K562 (cell line): ENCODE data around the gene MDM4. TPM values are rescaled to one million over a fixed set of nuclear protein-coding genes. Genes with fewer than 3 reads are reported as not detected.

Experiments used
- ARID2 ChIP-seq: fragments of 450-650 bp; IDR thresholded peaks from 2 replicates; pipeline ENCODE4 v1.6.1; 2017; ENCODE audit warnings: antibody characterized with exemption, mild to moderate bottlenecking
- CCAR2 ChIP-seq: fragments of 200-400 bp; formaldehyde crosslinking; IDR thresholded peaks from 2 replicates; pipeline ENCODE4 v1.6.1; 2017; ENCODE audit warnings: mild to moderate bottlenecking, low read depth, low read length
- E2F5 ChIP-seq: sonication (generic); formaldehyde crosslinking; IDR thresholded peaks from 2 replicates; pipeline ENCODE4 v1.8.0; 2022; ENCODE audit warnings: mild to moderate bottlenecking, missing genetic modification reagents
- ELK3 ChIP-seq: fragments of 450-650 bp; formaldehyde crosslinking; IDR thresholded peaks from 2 replicates; pipeline ENCODE4 v1.4.0; 2020; ENCODE audit warnings: mild to moderate bottlenecking
- ETS1 ChIP-seq: conservative IDR thresholded peaks from 2 replicates; pipeline ENCODE4 v1.6.1; 2011; ENCODE audit warnings: low read depth, mild to moderate bottlenecking, low read length; ENCODE audit not compliant: control insufficient read depth
- EWSR1 ChIP-seq: fragments of 450-650 bp; IDR thresholded peaks from 2 replicates; pipeline ENCODE4 v1.6.1; 2018; ENCODE audit warnings: borderline replicate concordance, mild to moderate bottlenecking, low read depth, moderate library complexity; ENCODE audit not compliant: partially characterized antibody
- EZH2 ChIP-seq: IDR thresholded peaks from 2 replicates; pipeline ENCODE4 v1.6.1; 2012; ENCODE audit warnings: low read depth, mild to moderate bottlenecking, inconsistent platforms, low read length, borderline replicate concordance
- FOSL1 ChIP-seq: fragments of 200-800 bp; sonication (Bioruptor generic); conservative IDR thresholded peaks from 2 replicates; pipeline ENCODE4 v1.6.1; 2016; ENCODE audit warnings: missing genetic modification characterization, missing compliant biosample characterization
- GMEB1 ChIP-seq: fragments of 250-450 bp; sonication (Bioruptor Pico); IDR thresholded peaks from 2 replicates; pipeline ENCODE4 v1.4.0; 2020; ENCODE audit warnings: mild to moderate bottlenecking
- HOXB6 ChIP-seq: fragments of 250-450 bp; sonication (Bioruptor Pico); IDR thresholded peaks from 2 replicates; pipeline ENCODE4 v1.5.1; 2022; ENCODE audit warnings: mild to moderate bottlenecking, borderline replicate concordance
- MCM2 ChIP-seq: fragments of 450-650 bp; IDR thresholded peaks from 2 replicates; pipeline ENCODE4 v1.6.1; 2017; ENCODE audit warnings: low read depth, mild to moderate bottlenecking
- PCBP2 ChIP-seq: fragments of 200-400 bp; formaldehyde crosslinking; IDR thresholded peaks from 2 replicates; pipeline ENCODE4 v1.6.1; 2018; ENCODE audit warnings: low read length, low read depth, mild to moderate bottlenecking, moderate library complexity; ENCODE audit not compliant: poor library complexity, severe bottlenecking
- SAP30 ChIP-seq: fragments of 200-600 bp; sonication (generic); IDR thresholded peaks from 2 replicates; pipeline ENCODE4 v1.6.1; 2012; ENCODE audit warnings: borderline replicate concordance, low read depth, mild to moderate bottlenecking, moderate library complexity, low read length, control low read depth, inconsistent platforms; ENCODE audit not compliant: insufficient read depth, poor library complexity, severe bottlenecking
- SMAD3 ChIP-seq: fragments of 450-650 bp; formaldehyde crosslinking; conservative IDR thresholded peaks from 2 replicates; pipeline ENCODE4 v1.4.0; 2020; ENCODE audit warnings: mild to moderate bottlenecking
- TEAD1 ChIP-seq, 2 experiments: fragments of 450-650 bp in 1 of 2; sonication (generic) in 1 of 2; formaldehyde crosslinking; IDR thresholded peaks; 2 replicates each; pipeline versions ENCODE4 v1.4.0 to v1.8.0; 2020 to 2022; ENCODE audit warnings: mild to moderate bottlenecking in 2 of 2, missing genetic modification reagents in 1 of 2
- VEZF1 ChIP-seq: fragments of 200-800 bp; sonication (Bioruptor generic); IDR thresholded peaks from 2 replicates; pipeline ENCODE4 v1.6.1; 2017; ENCODE audit warnings: missing genetic modification characterization, missing compliant biosample characterization
- ZNF197 ChIP-seq: fragments of 200-800 bp; sonication (Bioruptor generic); IDR thresholded peaks from 2 replicates; pipeline ENCODE4 v1.6.1; 2016; ENCODE audit warnings: low read depth, missing genetic modification characterization, missing compliant biosample characterization
- ZNF347 ChIP-seq: fragments of 450-650 bp; formaldehyde crosslinking; IDR thresholded peaks from 2 replicates; pipeline ENCODE4 v1.4.0; 2020; ENCODE audit warnings: low read depth, mild to moderate bottlenecking, moderate library complexity
- ZNF57 ChIP-seq: fragments of 450-650 bp; formaldehyde crosslinking; IDR thresholded peaks from 2 replicates; pipeline ENCODE4 v1.4.0; 2020; ENCODE audit warnings: mild to moderate bottlenecking, moderate library complexity
- ZNF583 ChIP-seq: fragments of 250-450 bp; sonication (Bioruptor Pico); IDR thresholded peaks from 2 replicates; pipeline ENCODE4 v1.4.0; 2020
- ZNF830 ChIP-seq: fragments of 250-450 bp; sonication (Bioruptor Pico); IDR thresholded peaks from 2 replicates; pipeline ENCODE4 v1.5.0; 2021; ENCODE audit warnings: mild to moderate bottlenecking
- polyA plus RNA-seq, 8 experiments: library from polyadenylated mRNA; depleted of rRNA in 4 of 8; stranded (reverse) in 5 of 8; unstranded in 3 of 8; fragments of >200 nt; fragmentation: Nextera tagmentation in 2 of 8; fragmentation: Illumina TruSeq in 1 of 8; extraction: Ambion mirVana in 2 of 8; extraction: Trizol in 1 of 8; gene quantifications; 2 replicates each; pipeline versions ENCODE4 v1.2.1 to v1.2.3, GENCODE V29; 2011 to 2014; ENCODE audit warnings: inconsistent platforms in 1 of 8, missing spikeins in 1 of 8
- total RNA-seq, 7 experiments: library from RNA; depleted of rRNA in 6 of 7; stranded (reverse); fragments of >200 nt in 6 of 7; fragmentation: Illumina TruSeq in 2 of 7; extraction: Trizol in 2 of 7; gene quantifications; 2 replicates each; pipeline versions ENCODE4 v1.2.1 to v1.2.3, GENCODE V29; 2011 to 2021; ENCODE audit warnings: low replicate concordance in 1 of 7

Gene MDM4
- total and polyA plus RNA-seq, 9 of the 15 experiments (the other 6 are each of a cell fraction or from before 2014, with no cell fraction given): 3.3 to 61.7 (median 21.2) TPM

GRCh38 chr1:204506201-204506968 lies 9.8 kb upstream of the MDM4 start (continued):
- TF ChIP-seq GMEB1 (CRISPR knock-in tag) (no peak; the same call in 1 of the 2 replicates), HOXB6 (CRISPR knock-in tag) (no peak), SMAD3 (CRISPR knock-in tag) (peak; percentile 47; the same call in 1 of the 2 replicates), MCM2 (no peak), E2F5 (CRISPR knock-in tag) (no peak), ETS1 (peak; percentile 80; the same call in 1 of the 2 replicates), FOSL1 (tag) (no peak; the same call in 1 of the 2 replicates), PCBP2 (no peak), VEZF1 (CRISPR knock-in tag) (peak; percentile 55), ZNF830 (CRISPR knock-in tag) (no peak), SAP30 (no peak), TEAD1 (CRISPR knock-in tag; IDR thresholded peaks at IDR 0.05) (0 out of 4 replicates have a peak, but pooled peaks of 1 of the 2 experiments have one; percentile 17), CCAR2 (no peak), ZNF57 (CRISPR knock-in tag) (0 out of 2 replicates have a peak, but pooled peaks have one; percentile 69), ZNF583 (CRISPR knock-in tag) (no peak), ZNF347 (CRISPR knock-in tag) (no peak), EWSR1 (no peak), ZNF197 (CRISPR knock-in tag) (no peak), EZH2 (no peak), ELK3 (no peak; the same call in 1 of the 2 replicates), ARID2 (no peak)
